Tibial artery (tissue), 4 donors: Measurements from ENCODE around the gene ZNRD2.
A peak's percentile ranks its signal among the peaks of the same experiment; 100 is the strongest.

Experiments used
- DNase-seq, 2 donors: peaks; one replicate each; pipeline ENCODE4 v3.0.0-alpha.2; 2019
- H3K27ac ChIP-seq, 2 donors: fragments of 200-600 bp; sonication (generic) in 1 of 2; 1 replicate in 1 of 2; 2 replicates in 1 of 2; pipeline ENCODE4 v1.5.1; 2018 to 2019; ENCODE audit warnings: mild to moderate bottlenecking in 1 of 2
- H3K27me3 ChIP-seq, 2 donors: fragments of 200-600 bp; sonication (generic) in 1 of 2; one replicate each; pipeline versions ENCODE4 v1.5.1 to v1.6.0; 2016 to 2019
- H3K36me3 ChIP-seq, 3 donors: fragments of 200-600 bp; sonication (generic) in 2 of 3; one replicate each; pipeline ENCODE4 v1.5.1; 2016 to 2019; ENCODE audit warnings: mild to moderate bottlenecking in 2 of 3
- H3K4me1 ChIP-seq, 4 donors: fragments of 200-600 bp; sonication (generic) in 2 of 4; 1 replicate in 3 of 4; 2 replicates in 1 of 4; pipeline ENCODE4 v1.5.1; 2016 to 2019
- H3K4me3 ChIP-seq, 2 donors: fragments of 200-600 bp; sonication (generic) in 1 of 2; 1 replicate in 1 of 2; 2 replicates in 1 of 2; pipeline ENCODE4 v1.5.1; 2018 to 2019; ENCODE audit warnings: mild to moderate bottlenecking in 2 of 2
- H3K9me3 ChIP-seq, 3 donors: fragments of 200-600 bp; sonication (generic) in 1 of 3; one replicate each; pipeline ENCODE4 v1.5.1; 2016 to 2019
- CTCF ChIP-seq, 2 experiments: fragments of 200-600 bp in 1 of 2; fragments of 450-650 bp in 1 of 2; IDR thresholded peaks; one replicate each; pipeline ENCODE4 v1.5.1; 2017 to 2019; ENCODE audit warnings: antibody characterized with exemption in 2 of 2, mild to moderate bottlenecking in 1 of 2, moderate library complexity in 1 of 2
- intact Hi-C: fragments of 100-400 bp; cut with DNase I; formaldehyde crosslinking; loops from one replicate; pipeline ENCODE4 v1.15.0; 2023; ENCODE audit warnings: low total_unique reads

Gene ZNRD2

GRCh38 chr11:65576867-65577755 is 6.8 kb downstream of the ZNRD2 start:
- H3K9me3 ChIP-seq, result no peaks in the 10 kb centered on the region
- H3K27me3 ChIP-seq, result no peaks in the 10 kb centered on the region
- peak overlapping the region; percentile 94 to 96 for H3K4me3 ChIP-seq
- intact Hi-C loops, result no loop called here
- peak overlapping the region; percentile 93 to 98 for H3K27ac ChIP-seq
- H3K36me3 ChIP-seq, result peaks cover 32 to 41% (median 35%) of the 10 kb centered on the region in 3 donors
- DNase-seq, result peak; percentile 80 to 95
- H3K4me1 ChIP-seq, result peaks cover 0 to 63% (median 41%) of the 10 kb centered on the region in 4 donors
- no peak for TF ChIP-seq CTCF (IDR thresholded peaks at IDR 0.05)

DNA sequence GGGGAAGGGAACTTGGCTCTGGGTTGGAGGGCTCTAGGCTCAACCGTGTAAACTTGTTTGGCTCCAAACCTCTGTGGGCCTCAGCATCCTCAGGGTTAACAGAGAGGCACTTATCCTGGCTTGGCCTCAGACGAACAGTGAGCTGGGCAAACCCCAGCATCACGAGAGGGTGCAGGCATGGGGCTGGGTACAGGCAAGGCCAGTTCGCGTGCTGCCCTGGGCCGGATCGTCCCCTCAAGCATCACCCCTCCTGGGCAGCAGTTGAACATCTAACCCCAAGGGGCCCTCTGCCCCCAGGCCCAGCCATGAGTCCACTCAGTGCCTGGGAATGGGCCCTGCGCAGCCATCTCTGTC is 7.5 kb downstream of the ZNRD2 start:
- H3K36me3 ChIP-seq, result peaks cover 36 to 42% (median 41%) of the 10 kb centered on the region in 3 donors

GRCh38 chr11:65578134-65578533 is 7.9 kb downstream of the ZNRD2 start:
- no peak for DNase-seq
- peak overlapping the region; percentile 94 to 96 for H3K4me3 ChIP-seq
- intact Hi-C loops, result no loop called here
- no peaks in the 10 kb centered on the region for H3K9me3 ChIP-seq
- H3K27ac ChIP-seq, result peak overlapping the region; percentile 93 to 98
- no peak for TF ChIP-seq CTCF (IDR thresholded peaks at IDR 0.05)
- H3K4me1 ChIP-seq, result peaks cover 0 to 58% (median 38%) of the 10 kb centered on the region in 4 donors
- no peaks in the 10 kb centered on the region for H3K27me3 ChIP-seq
- H3K36me3 ChIP-seq, result peaks cover 36 to 46% (median 43%) of the 10 kb centered on the region in 3 donors

More for the DNA sequence above, 7.5 kb downstream of the ZNRD2 start:
- Histone ChIP-seq H3K27me3 (no peaks in the 10 kb centered on the region), H3K4me3 (peak overlapping the region; percentile 94 to 96), H3K9me3 (no peaks in the 10 kb centered on the region), H3K4me1 (peaks cover 0 to 61% (median 40%) of the 10 kb centered on the region in 4 donors), H3K27ac (peak overlapping the region; percentile 93 to 98)
- no peak for TF ChIP-seq CTCF (IDR thresholded peaks at IDR 0.05)
- DNase-seq, result no peak
- intact Hi-C loops, result no loop called here

GRCh38 chr11:65578667-65579066 is 8.4 kb downstream of the ZNRD2 start:
- no peak for DNase-seq
- Histone ChIP-seq H3K27ac (peak overlapping the region; percentile 93 to 98), H3K4me1 (peaks cover 0 to 53% (median 33%) of the 10 kb centered on the region in 4 donors), H3K36me3 (peaks cover 39 to 51% (median 49%) of the 10 kb centered on the region in 3 donors), H3K9me3 (no peaks in the 10 kb centered on the region), H3K27me3 (no peaks in the 10 kb centered on the region), H3K4me3 (peak overlapping the region in 1 of 2 donors; percentile 96)
- intact Hi-C loops, result no loop called here
- TF ChIP-seq CTCF (IDR thresholded peaks at IDR 0.05), result no peak

- peak overlapping the region; percentile 93 to 98 for H3K27ac ChIP-seq
- no peak for TF ChIP-seq CTCF (IDR thresholded peaks at IDR 0.05)
- H3K27me3 ChIP-seq, result no peaks in the 10 kb centered on the region
- peaks cover 0 to 49% (median 31%) of the 10 kb centered on the region in 4 donors for H3K4me1 ChIP-seq
- no peaks in the 10 kb centered on the region for H3K9me3 ChIP-seq
- no peak for DNase-seq
- H3K4me3 ChIP-seq, result no peak overlapping the region
- peaks cover 45 to 58% (median 55%) of the 10 kb centered on the region in 3 donors for H3K36me3 ChIP-seq
- intact Hi-C loops, result no loop called here
These were observed 9.0 kb downstream of the ZNRD2 start for GRCh38 chr11:65579291-65579690.
